ENCODE results near the gene ZNHIT1.
"Not testable (repeated sequence)": the region's sequence is repeated elsewhere in the genome, so short reads cannot be mapped to it uniquely, and the experiment has no call there.

- TF ChIP-seq CTCF (IDR thresholded peaks at IDR 0.05; ENCODE audit: low read depth, low read length); EZH2phosphoT487 (IDR thresholded peaks at IDR 0.05; ENCODE audit: low read depth): not testable (repeated sequence)
Observed at GRCh38 chr7:101203740-101204738, 13.9 kb upstream of the ZNHIT1 start.

All from OCI-LY3 (cell line).